GM23338 (cell line): Measurements from ENCODE around the gene LRRFIP2. TPM values are rescaled to one million over a fixed set of nuclear protein-coding genes. Genes with fewer than 3 reads are reported as not detected.

ENCODE experiments used
- ATAC-seq: fragments of 200-7000 bp; cut with Tn5 transposase; 3 replicates; pipeline ENCODE4 v1.9.1; 2020
- DNase-seq: peaks from one replicate; pipeline ENCODE4 v3.0.0-alpha.2; 2015; ENCODE audit warnings: low spot score
- H2AFZ ChIP-seq: fragments of 200-600 bp; sonication (generic); 2 replicates; pipeline ENCODE4 v1.8.0; 2016; ENCODE audit warnings: antibody characterized with exemption, mild to moderate bottlenecking, moderate library complexity
- H3F3A ChIP-seq: fragments of 200-600 bp; sonication (generic); replicated peaks from 2 replicates; pipeline ENCODE4 v1.8.0; 2017; ENCODE audit warnings: antibody characterized with exemption, mixed run types, low read depth
- H3K27ac ChIP-seq: fragments of 200-600 bp; sonication (generic); 2 replicates; pipeline ENCODE4 v1.6.1; 2016; ENCODE audit warnings: low read depth
- H3K27me3 ChIP-seq: fragments of 200-600 bp; sonication (generic); 2 replicates; pipeline ENCODE4 v1.8.0; 2016; ENCODE audit warnings: mild to moderate bottlenecking, mixed run types, moderate library complexity; ENCODE audit not compliant: insufficient read depth
- H3K36me3 ChIP-seq: fragments of 200-600 bp; sonication (generic); 2 replicates; pipeline ENCODE4 v1.8.0; 2016; ENCODE audit warnings: mild to moderate bottlenecking; ENCODE audit not compliant: insufficient read depth
- H3K4me1 ChIP-seq: fragments of 200-600 bp; sonication (generic); 2 replicates; pipeline ENCODE4 v1.8.0; 2016; ENCODE audit warnings: mild to moderate bottlenecking, moderate library complexity; ENCODE audit not compliant: insufficient read depth
- H3K4me2 ChIP-seq: fragments of 200-600 bp; sonication (generic); 2 replicates; pipeline ENCODE4 v1.7.1; 2017; ENCODE audit warnings: mixed run types
- H3K4me3 ChIP-seq: fragments of 200-600 bp; sonication (generic); 2 replicates; pipeline ENCODE4 v1.6.1; 2016; ENCODE audit warnings: mixed run types
- H3K79me2 ChIP-seq: fragments of 200-600 bp; sonication (generic); replicated peaks from 2 replicates; pipeline ENCODE4 v1.8.0; 2017; ENCODE audit warnings: mild to moderate bottlenecking; ENCODE audit not compliant: insufficient read depth
- H3K9me2 ChIP-seq: fragments of 200-600 bp; sonication (generic); 2 replicates; pipeline ENCODE4 v1.8.0; 2017; ENCODE audit not compliant: insufficient read depth
- H4K20me1 ChIP-seq: fragments of 200-600 bp; sonication (generic); replicated peaks from 2 replicates; pipeline ENCODE4 v1.8.0; 2017; ENCODE audit warnings: mild to moderate bottlenecking; ENCODE audit not compliant: insufficient read depth
- H3K27ac Mint-ChIP-seq: 2 replicates; pipeline ENCODE4 v1.8.0; 2020; ENCODE audit warnings: inconsistent platforms, mild to moderate bottlenecking, moderate library complexity, mixed read lengths
- H3K27me3 Mint-ChIP-seq: 3 replicates; pipeline ENCODE4 v1.8.0; 2022; ENCODE audit warnings: low read depth, mild to moderate bottlenecking, moderate library complexity, mixed read lengths, inconsistent platforms; ENCODE audit not compliant: insufficient read depth, poor library complexity
- H3K36me3 Mint-ChIP-seq: 3 replicates; pipeline ENCODE4 v1.8.0; 2021; ENCODE audit warnings: low read depth, mild to moderate bottlenecking, inconsistent platforms, moderate library complexity, mixed read lengths
- H3K4me1 Mint-ChIP-seq: 3 replicates; pipeline ENCODE4 v1.8.0; 2020; ENCODE audit warnings: mild to moderate bottlenecking, inconsistent platforms, mixed read lengths
- H3K4me3 Mint-ChIP-seq: 3 replicates; pipeline ENCODE4 v1.8.0; 2021; ENCODE audit warnings: moderate library complexity, mild to moderate bottlenecking, inconsistent platforms, mixed read lengths
- H3K9me3 Mint-ChIP-seq: 3 replicates; pipeline ENCODE4 v1.8.0; 2020; ENCODE audit warnings: moderate library complexity, mild to moderate bottlenecking, inconsistent platforms, mixed read lengths
- CREB1 ChIP-seq: fragments of 250-450 bp; sonication (Bioruptor Pico); IDR thresholded peaks from 2 replicates; pipeline ENCODE4 v1.5.0; 2020; ENCODE audit warnings: low read depth, mild to moderate bottlenecking, moderate library complexity
- EZH2 ChIP-seq: fragments of 200-600 bp; sonication (generic); IDR thresholded peaks from one replicate; pipeline ENCODE4 v1.8.0; 2017; ENCODE audit warnings: antibody characterized with exemption, mild to moderate bottlenecking, low read depth; ENCODE audit not compliant: unreplicated experiment
- JUNB ChIP-seq: IDR thresholded peaks from one replicate; pipeline ENCODE4 v1.6.1; 2016; ENCODE audit warnings: antibody characterized with exemption; ENCODE audit not compliant: unreplicated experiment
- NANOG ChIP-seq: IDR thresholded peaks from 2 replicates; pipeline ENCODE4 v1.6.1; 2016; ENCODE audit warnings: antibody characterized with exemption, borderline replicate concordance
- REST ChIP-seq: IDR thresholded peaks from one replicate; pipeline ENCODE4 v1.6.1; 2018; ENCODE audit warnings: antibody characterized with exemption; ENCODE audit not compliant: unreplicated experiment
- STAT1 ChIP-seq: IDR thresholded peaks from one replicate; pipeline ENCODE4 v1.6.1; 2016; ENCODE audit warnings: antibody characterized with exemption; ENCODE audit not compliant: unreplicated experiment
- ZNF114 ChIP-seq: fragments of 250-450 bp; sonication (Bioruptor Pico); IDR thresholded peaks from 2 replicates; pipeline ENCODE4 v1.5.0; 2020; ENCODE audit warnings: mild to moderate bottlenecking, moderate library complexity
- ZNF331 ChIP-seq: fragments of 250-450 bp; sonication (Bioruptor Pico); IDR thresholded peaks from 2 replicates; pipeline ENCODE4 v1.5.0; 2020; ENCODE audit warnings: low read depth, mild to moderate bottlenecking, moderate library complexity
- polyA plus RNA-seq: library from polyadenylated mRNA; unstranded; fragments of >200 nt; fragmentation: Nextera tagmentation; extraction: Ambion mirVana; gene quantifications from 2 replicates; pipeline ENCODE4 v1.2.1, GENCODE V29; 2016
- total RNA-seq: library from RNA; depleted of rRNA; stranded (reverse); fragments of >200 nt; shearing (Covaris generic); gene quantifications from 2 replicates; pipeline ENCODE4 v1.2.3, GENCODE V29; 2014
- TF ChIP-seq, protein P1 (sequence below), 2 experiments: fragments of 200-600 bp in 1 of 2; sonication (generic) in 1 of 2; conservative IDR thresholded peaks; 2 replicates each; pipeline versions ENCODE4 v1.5.1 to v1.6.1; 2016 to 2017; ENCODE audit warnings: antibody characterized with exemption in 2 of 2, low read depth in 2 of 2, mild to moderate bottlenecking in 2 of 2, moderate library complexity in 1 of 2

LRRFIP2 gene
- total and polyA plus RNA-seq, 2 experiments from 2014 or later = 20.3 to 29.0 TPM

GRCh38 chr3:37032961-37033360 is 141.4 kb downstream of the LRRFIP2 start (continued):
- TF ChIP-seq REST = no peak

GRCh38 chr3:37031096-37031682 is 143.2 kb downstream of the LRRFIP2 start:
- H3K79me2 ChIP-seq = no peaks in the 10 kb centered on the region
- TF ChIP-seq CREB1 (no peak), REST (no peak)
- no peaks in the 10 kb centered on the region for H3K9me3 Mint-ChIP-seq
- peaks cover 2% of the 10 kb centered on the region for H3K27me3 Mint-ChIP-seq
- no peak overlapping the region for H3K4me3 ChIP-seq
- H3K27ac ChIP-seq = no peak overlapping the region
- peaks cover 2% of the 10 kb centered on the region; the same call in 1 of the 2 replicates for H3K9me2 ChIP-seq
- ATAC-seq = no peak
- H2AFZ ChIP-seq = no peak overlapping the region
- H3K36me3 ChIP-seq = peaks cover 32% of the 10 kb centered on the region
- no peak for DNase-seq
- H3K4me1 Mint-ChIP-seq = no peaks in the 10 kb centered on the region
- H3K4me2 ChIP-seq = no peak overlapping the region
- no peaks in the 10 kb centered on the region for H3K27me3 ChIP-seq
- peaks cover 70% of the 10 kb centered on the region for H3K36me3 Mint-ChIP-seq
- no peaks in the 10 kb centered on the region for H3F3A ChIP-seq
- H3K27ac Mint-ChIP-seq = no peak overlapping the region
- H4K20me1 ChIP-seq = peaks cover 11% of the 10 kb centered on the region; the same call in 1 of the 2 replicates
- H3K4me1 ChIP-seq = no peaks in the 10 kb centered on the region
- H3K4me3 Mint-ChIP-seq = no peak overlapping the region

- H3F3A ChIP-seq = no peaks in the 10 kb centered on the region
- no peak for ATAC-seq
- peaks cover 70% of the 10 kb centered on the region for H3K36me3 Mint-ChIP-seq
- TF ChIP-seq STAT1 (no peak), ZNF331 (CRISPR knock-in tag) (no peak), NANOG (no peak), JUNB (no peak), REST (no peak), ZNF114 (no peak), CREB1 (no peak), EZH2 (no peak)
- TF ChIP-seq, protein P1, sequence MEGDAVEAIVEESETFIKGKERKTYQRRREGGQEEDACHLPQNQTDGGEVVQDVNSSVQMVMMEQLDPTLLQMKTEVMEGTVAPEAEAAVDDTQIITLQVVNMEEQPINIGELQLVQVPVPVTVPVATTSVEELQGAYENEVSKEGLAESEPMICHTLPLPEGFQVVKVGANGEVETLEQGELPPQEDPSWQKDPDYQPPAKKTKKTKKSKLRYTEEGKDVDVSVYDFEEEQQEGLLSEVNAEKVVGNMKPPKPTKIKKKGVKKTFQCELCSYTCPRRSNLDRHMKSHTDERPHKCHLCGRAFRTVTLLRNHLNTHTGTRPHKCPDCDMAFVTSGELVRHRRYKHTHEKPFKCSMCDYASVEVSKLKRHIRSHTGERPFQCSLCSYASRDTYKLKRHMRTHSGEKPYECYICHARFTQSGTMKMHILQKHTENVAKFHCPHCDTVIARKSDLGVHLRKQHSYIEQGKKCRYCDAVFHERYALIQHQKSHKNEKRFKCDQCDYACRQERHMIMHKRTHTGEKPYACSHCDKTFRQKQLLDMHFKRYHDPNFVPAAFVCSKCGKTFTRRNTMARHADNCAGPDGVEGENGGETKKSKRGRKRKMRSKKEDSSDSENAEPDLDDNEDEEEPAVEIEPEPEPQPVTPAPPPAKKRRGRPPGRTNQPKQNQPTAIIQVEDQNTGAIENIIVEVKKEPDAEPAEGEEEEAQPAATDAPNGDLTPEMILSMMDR (conservative IDR thresholded peaks at IDR 0.05; ENCODE audit: low read depth in 2 of 2) = no peak
Measured at GRCh38 chr3:37030588-37030987, 143.8 kb downstream of the LRRFIP2 start.

More at GRCh38 chr3:37030588-37030987, 143.8 kb downstream of the LRRFIP2 start:
- no peak overlapping the region for H3K4me3 Mint-ChIP-seq
- H3K9me3 Mint-ChIP-seq = no peaks in the 10 kb centered on the region
- Histone ChIP-seq H3K36me3 (peaks cover 34% of the 10 kb centered on the region), H4K20me1 (peaks cover 11% of the 10 kb centered on the region; the same call in 1 of the 2 replicates), H3K79me2 (no peaks in the 10 kb centered on the region), H3K4me3 (no peak overlapping the region), H3K27ac (no peak overlapping the region), H3K9me2 (peaks cover 2% of the 10 kb centered on the region; the same call in 1 of the 2 replicates), H3K4me1 (no peaks in the 10 kb centered on the region), H3K4me2 (no peak overlapping the region), H2AFZ (no peak overlapping the region), H3K27me3 (no peaks in the 10 kb centered on the region)
- H3K4me1 Mint-ChIP-seq = no peaks in the 10 kb centered on the region
- no peak overlapping the region for H3K27ac Mint-ChIP-seq
- DNase-seq = no peak
- H3K27me3 Mint-ChIP-seq = peaks cover 2% of the 10 kb centered on the region
